ENCODE measurements around the gene ANKUB1.
A peak's percentile ranks its signal among the peaks of the same experiment; 100 is the strongest.

ANKUB1 gene

DNA sequence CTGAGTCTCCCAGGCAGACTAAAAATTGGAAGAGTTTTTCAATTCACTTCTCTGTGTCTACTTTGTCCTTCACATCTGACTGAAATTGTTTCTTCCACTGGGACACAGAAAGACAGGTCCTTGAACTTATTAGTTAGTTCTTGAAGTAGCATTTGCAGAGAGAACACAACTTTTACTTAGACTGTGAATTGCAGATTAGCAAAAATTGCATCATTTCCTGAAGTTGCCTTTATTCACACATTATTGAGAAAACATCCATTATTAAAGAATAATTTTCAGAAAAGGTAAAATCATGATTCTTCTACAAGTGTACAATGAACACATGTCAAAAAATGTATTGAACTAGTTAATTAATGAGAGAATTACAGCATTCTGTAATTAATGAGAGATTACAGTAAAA is 38.6 kb downstream of the ANKUB1 start:
- no peak for DNase-seq (ENCODE audit: low read depth)

DNA sequence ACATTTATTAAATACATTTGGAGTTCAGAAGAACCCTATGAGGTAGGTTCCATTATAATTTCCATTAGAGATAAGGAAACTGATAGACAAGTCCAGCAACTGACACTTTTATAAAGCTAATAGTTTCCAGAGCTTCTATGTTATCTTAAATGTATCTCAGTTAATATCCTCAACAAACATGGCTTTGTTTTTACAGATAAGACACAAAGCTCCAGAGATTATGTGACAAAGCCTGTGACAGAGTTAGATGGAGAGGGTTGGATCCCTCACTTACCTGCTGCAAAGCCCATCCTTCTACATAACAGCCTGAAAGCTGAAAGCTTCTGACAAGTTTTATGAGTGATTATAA is 39.6 kb downstream of the ANKUB1 start:
- DNase-seq (ENCODE audit: low read depth) = no peak

DNA sequence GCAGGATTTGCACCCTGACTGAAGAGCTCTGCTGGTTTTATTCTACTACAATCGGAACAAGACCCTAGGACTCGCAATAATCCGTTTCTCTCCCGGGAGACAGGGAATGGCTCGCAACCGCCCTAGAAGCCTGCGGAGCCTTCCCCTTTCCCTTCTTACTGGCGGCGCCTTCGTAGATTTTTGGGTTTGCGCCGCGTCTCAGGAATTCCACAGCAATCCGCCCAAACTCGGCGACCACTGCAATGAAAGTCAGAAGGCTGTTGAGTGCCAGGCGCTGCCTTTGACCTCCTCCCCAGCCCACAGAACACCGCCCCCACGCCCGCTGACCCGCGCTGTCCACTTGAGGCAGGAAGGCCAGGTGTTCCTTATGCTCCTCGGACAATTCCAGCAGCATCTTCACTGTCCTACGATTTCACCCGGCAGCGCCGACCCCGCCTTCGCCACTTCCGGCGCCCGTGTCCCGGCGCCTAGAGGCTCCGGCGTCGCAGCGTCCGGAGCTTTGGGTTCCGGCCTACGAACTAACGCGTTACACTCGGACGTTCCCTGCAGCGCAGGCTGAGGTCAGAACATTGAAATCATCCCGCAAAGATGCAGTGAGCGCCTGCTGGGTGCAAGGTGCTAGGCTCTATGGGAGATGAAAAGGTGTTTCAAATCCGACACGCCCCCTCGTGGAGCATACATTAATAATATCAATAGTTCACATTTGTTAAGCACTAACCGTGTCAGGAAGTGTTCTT is 40.1 kb downstream of the ANKUB1 start, which contains the start of gene COMMD2:
Gene COMMD2, minus strand, starts transcription at position 439 of the 737 bp plus-strand sequence. Its CDS starts 45 bp downstream, at position 394.
- peak; percentile 84 for DNase-seq (ENCODE audit: low read depth)

DNA sequence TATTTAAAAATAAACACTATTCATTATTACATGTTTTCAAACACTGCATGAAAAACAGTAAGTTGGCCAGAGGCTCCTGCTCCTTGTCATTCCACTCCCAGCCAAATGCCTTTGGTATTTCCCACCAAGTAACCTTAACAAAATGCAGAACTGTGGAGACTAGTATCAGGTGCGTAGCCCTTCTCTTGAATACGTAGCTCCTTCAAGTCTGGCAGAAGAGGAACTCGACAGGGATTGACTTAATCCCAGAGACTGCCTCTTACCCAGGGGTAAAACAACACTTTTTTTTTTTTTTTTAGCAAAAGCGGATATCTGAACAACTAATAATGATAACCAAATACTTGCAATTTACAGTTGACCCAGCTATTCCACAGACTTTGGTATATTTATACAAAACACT is 40.8 kb downstream of the ANKUB1 start:
- no peak for DNase-seq (ENCODE audit: low read depth)

DNA sequence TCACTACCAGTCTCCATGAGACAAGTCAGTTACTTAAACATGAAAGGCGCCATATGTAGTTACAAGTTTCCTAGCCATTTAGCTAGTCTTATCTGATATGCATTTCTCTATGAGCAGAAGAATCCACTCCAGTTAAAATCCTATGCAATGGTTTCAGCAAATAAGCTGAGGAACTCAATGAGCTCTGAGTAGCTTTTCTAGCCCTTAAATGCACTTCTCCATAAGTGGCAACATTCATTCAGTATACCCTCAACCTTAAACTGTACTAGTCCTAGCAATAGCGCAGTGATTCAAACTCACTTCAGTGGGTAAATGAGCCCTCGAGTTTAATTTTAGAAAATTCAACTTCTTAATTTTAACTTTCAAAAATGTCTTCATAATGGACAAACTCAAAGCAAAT is 47.7 kb downstream of the ANKUB1 start:
- DNase-seq (ENCODE audit: low read depth) = no peak

DNA sequence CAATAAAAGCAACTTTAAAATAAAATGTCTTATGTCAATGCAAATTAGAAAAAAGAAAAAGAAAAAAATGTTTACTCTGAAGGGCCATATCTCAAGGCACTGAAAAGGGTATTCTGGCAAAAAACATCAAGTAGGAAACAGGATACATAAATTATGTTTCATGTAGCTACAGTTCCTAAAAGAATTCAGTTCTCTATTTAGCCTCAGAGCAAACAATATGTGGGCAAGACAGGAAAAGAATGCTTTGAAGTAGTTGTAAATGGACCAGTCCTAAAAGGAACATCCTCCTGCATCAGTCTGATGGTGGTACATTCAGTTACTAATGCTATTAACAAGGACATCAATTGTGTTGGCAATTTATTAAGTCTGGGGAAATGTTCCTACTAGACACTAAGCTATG is 48.2 kb downstream of the ANKUB1 start:
- no peak for DNase-seq (ENCODE audit: low read depth)

DNA sequence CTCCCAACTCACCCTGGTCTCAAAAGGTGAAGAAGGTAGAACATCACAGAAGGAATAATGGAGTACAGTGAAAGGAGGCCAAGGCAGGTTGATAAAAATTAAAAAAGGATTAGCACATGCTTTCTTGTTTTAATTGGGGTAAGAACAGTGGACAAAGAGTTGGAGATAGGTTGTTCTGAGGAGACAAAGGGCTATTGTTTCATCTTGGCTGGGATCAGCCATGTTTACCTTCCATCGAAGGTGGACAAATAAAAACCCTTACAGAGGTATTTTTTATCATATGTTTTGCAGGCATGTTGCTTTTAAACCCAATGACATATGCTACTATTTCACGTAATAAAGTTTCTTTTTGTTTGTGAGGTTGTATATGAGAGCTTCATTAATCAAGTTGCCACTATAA is 53.0 kb downstream of the ANKUB1 start:
- no peak for DNase-seq (ENCODE audit: low read depth)

DNA sequence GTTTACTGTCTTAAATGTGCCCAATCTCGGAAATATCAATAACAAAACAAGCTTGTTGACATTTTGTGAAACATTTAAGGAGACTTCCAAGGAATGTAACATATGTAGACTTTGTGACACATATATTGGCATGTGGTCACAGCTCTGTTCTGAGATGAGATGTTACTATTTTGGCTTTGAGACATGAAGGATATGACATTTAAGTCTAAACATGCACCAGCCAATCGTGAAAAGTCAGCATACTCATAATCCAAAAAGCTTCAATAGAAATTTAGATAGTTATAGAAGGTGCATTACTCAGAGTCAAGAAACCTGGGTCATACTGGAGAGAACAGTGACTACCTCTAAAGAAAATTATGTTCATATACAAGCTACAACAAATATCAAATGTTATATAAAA is 53.5 kb downstream of the ANKUB1 start:
- no peak for DNase-seq (ENCODE audit: low read depth)

DNA sequence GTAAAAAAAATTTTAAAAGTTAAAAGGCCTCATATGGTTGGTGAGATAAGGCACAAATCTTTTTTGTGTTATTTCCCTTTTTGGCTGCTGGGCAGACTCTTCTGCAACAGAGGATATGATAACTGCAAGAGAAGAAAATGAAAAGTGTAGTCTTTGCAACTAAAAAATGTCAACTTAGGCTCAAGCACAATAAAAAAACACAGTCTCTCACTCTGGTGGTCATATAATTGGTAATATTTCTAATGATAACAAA is 55.5 kb downstream of the ANKUB1 start:
- no peak for DNase-seq (ENCODE audit: low read depth)

DNA sequence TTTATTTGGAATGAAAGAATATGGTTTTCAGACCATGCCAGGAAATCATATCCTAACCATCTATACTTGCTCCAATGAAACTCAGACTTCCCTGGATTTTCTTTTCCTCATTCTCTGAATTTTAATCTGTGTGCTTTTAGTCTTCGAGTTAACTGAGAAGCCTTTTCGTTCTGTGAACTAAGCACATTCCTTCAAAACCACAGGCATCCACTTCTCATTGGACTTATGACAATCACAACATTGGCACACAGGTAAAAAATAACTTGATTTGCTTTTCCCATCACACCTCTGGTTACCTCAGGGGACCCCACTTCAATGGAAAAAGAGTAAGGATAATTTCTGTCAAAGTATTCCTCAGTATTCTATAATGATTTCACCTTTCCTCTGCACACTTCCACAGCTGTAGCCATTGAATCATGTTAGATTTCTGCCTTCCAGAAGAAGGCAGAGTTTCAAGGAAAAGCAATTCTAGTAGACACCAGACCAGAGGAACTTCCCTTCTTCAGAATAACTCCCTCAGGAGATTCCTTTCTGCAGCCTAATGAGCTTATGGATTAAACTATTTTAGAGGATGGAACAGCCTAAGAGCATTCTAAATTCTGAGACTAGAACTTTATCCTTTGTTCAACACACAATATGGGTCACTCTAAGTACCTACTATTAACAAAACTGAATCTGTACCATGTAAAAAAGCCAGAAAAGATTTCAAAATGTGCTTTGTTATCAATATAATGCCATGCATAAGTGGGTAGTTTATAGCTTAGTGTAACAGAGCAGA is 56.0 kb downstream of the ANKUB1 start:
- DNase-seq (ENCODE audit: low read depth) = peak; percentile 33

DNA sequence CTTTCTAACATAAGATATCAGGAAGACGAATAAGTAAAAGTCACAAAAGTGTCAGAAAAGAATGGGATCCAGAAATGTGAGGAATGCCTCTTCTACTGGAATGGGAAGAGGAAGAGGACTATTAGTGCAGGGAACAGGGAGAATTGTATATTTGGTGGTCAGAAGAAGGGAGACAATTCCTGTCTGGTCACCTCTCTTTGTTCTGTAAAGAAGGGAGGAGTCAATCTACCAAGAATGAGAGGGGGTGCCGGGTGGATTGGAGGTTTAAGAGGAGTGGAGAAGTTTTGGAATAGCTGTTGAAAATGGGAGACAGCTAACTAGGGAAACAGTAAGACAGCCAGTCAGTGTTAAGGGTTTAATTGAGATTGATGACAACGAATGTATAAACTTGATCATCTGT is 60.1 kb downstream of the ANKUB1 start:
- DNase-seq (ENCODE audit: low read depth) = no peak

DNA sequence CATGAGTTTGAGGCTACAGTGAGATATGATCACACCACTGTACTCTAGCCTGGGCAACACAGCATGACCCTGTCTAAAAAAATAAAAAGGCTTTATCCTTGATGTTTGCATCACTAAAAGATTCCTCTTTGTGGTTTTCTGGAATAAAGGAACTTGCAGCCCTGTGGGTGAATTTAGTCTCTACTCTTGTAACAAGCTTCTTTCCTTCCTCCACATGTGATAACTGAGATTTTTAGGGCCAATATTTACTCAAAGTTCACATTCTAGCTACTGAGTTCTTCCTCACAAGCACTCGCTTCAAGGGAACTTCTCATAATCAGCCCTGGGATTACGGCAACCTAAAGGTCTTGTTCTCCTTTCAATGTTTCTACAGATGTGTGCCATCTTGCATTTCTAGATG is 64.7 kb downstream of the ANKUB1 start:
- DNase-seq (ENCODE audit: low read depth) = no peak

DNA sequence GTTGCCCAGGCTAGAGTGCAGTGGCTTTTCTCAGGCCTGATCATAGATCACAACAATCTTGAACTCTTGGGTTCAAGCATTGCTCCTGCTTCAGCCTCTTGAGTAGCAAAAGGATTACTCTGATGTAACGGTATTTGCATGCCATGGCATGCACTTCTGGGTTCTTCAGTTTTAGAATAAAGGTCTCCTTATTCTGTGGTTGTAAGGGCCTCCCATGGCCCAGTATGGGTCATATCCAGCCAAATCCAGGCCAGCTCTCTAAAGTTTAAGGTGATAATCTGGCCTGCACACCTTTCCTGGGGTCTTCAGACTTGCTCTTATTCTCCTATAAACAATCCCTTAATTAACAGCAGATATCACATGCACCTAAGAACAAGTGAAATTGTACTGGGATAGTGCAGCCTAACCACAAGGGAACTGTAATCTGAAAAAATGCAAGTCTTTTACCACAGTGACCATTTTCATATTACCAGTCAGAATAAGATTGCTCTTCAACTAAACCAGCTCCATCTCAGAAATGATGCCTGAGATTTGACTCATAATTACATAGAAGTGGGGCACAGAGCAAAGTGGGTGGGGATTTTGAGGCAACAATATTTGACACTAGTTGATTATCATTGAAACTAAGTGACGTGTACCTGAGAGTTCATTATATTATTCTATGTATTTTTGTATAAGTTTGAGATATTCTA is 65.5 kb downstream of the ANKUB1 start:
- no peak for DNase-seq (ENCODE audit: low read depth)

DNA sequence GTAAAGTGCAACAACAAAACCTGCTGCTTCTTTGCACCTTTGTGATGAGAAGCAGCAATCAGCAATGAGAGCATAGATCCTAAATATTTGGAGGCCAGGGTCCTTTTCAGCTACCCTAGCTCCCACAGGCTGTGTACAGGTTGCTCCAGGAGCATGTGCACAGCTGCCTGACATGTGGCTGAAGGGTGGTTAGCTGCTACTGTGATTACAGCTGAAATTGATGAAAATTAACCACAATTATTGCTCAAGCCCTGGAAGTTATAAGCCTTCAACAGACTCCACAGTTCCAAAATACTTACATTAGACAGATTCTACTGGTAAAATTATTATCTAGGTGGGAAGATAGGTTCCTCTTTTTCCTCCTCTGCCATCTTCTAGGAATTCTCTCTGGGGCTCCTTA is 68.6 kb downstream of the ANKUB1 start:
- DNase-seq (ENCODE audit: low read depth) = no peak

DNA sequence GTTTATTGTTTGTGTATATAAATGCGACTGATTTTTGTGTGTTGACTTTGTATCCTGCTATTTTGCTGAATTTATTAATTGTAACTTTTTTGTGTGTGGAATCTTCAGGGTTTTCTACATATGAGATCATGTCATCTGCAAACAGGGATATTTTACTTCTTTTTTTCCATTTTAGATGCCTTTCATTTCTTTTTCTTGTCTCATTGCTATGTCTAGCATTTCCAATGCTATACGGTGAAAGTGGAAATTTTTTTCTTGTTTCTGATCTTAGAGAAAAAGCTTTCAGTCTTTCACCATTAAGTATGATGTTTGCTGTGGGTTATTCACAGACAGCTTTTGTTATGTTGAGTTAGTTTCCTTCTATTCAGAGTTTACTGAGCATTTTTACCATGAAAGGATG is 71.4 kb downstream of the ANKUB1 start:
- no peak for DNase-seq (ENCODE audit: low read depth)

DNA sequence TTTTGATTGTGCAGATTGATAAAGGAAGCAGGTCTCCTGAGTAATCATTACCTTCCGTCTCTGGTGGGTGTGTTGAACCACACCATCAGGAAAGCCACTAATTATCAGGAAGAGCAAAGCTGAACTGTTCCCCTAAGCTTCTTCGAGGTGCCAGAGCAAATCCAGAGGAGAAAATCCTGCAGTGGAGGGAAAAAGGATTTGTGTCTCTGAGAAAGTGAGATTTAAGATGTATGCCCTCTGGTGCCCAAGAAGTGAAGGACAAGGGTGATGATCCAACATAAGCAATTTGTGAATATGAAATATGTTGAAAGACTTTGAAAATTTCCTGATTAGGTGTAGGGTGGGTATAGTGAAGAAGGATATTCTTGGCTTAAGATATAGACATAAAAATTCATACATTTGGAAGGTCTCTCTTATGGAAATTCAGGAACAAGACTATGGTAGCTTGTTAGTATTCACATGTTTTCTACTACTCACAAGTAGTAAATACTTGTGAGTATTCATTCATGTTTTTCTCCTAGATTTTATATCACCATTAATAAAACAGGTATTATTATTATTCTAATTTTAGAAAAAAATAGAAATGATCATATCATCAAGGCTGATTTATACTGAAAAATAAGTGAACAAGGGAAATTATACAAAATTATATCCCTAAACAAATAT is 74.8 kb downstream of the ANKUB1 start:
- DNase-seq (ENCODE audit: low read depth) = peak; percentile 43

DNA sequence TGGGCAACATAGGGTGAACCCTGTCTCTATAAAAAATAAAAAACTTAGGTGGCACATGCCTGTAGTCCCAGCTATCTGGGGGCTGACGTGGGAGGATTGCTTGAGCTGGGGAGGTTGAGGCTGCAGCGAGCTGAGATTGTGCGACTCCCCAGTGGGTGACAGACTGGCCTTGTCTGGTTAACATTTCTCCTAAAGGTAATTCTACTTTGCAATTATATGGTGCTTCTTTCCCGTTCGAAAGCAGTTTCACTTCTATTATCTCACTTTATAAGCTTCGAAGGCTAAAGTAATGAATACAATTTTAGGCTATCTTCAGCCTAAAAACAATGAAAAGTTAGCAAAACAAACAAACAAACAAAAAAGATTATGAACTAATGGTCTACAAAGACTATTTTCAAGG is 75.4 kb downstream of the ANKUB1 start:
- DNase-seq (ENCODE audit: low read depth) = no peak

DNA sequence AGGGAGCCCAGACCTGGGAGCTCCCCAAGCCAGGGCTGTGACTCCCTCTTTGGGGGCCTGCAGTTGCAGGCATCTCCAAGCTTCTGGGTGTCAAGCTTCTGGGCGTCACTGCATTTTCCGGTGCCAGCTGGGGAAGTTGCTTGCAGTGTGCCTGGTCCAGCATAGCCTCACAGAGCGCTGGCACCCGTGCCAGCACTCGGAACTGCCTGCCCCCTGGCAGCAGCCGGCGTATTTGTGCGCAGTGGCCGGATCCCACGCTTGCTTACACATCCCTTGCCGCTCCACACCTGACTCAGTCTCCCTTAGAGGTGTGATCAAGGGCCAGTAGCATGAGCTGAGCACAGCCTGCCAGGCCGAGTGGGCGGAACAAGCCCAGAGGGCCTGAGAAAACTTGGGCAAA is 77.1 kb downstream of the ANKUB1 start:
- DNase-seq (ENCODE audit: low read depth) = no peak

DNA sequence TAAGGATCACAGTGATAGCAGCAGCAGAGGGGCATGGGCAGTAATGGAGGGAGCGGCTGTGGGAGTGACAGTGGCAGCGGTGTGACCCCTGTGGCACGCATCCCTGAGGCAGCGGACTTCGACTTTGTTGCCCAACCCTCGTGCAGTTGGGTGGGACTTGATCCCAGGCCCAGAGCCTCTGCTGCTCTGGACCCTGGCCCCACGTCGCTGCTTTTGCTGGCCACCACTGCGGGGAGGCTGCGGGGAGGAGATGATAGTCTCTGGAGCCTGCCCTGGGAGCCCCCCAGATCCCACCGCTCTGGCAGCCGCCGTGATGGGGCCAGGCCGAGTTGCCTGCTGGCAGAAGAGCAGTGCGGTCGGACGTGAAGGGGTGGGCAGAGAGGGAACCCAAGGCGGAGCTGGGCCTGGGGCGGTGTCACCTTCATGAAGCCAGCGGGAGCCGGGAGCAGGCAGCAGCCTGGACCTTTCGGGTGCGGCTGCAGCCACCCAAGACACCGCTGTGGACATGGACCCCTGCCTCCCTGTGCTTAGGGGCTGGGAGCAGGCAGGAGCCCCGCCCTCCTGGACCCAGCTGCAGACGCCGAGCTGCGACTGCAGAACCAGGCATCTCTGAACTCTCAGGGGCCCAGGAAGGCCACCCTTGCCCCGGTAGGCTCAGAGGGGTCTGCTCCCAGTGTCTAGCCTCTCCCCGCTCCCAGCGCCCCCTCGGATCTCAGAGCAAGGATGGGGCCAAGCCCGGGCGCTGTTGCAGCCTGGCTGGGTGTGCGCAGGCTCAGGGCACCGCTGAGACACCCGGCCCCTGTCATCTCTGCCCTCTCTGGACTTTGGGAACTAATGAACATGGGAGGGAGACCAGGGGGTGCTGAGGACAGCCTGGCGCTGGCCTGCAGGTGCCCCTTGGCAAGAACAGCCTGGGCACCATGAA is 78.4 kb downstream of the ANKUB1 start:
- no peak for DNase-seq (ENCODE audit: low read depth)
